Spleen (tissue), 11 donors: ENCODE measurements around the gene ELF2. TPM values are rescaled to one million over a fixed set of nuclear protein-coding genes. Genes with fewer than 3 reads are reported as not detected.

ENCODE experiments used
- DNase-seq: peaks from one replicate; pipeline ENCODE4 v3.0.0-alpha.2; 2020
- H3K27ac ChIP-seq, 8 donors: fragments of 200-600 bp; sonication (generic) in 7 of 8; 1 replicate in 4 of 8; 2 replicates in 4 of 8; pipeline versions ENCODE4 v1.5.0 to v1.8.0; 2016 to 2021; ENCODE audit warnings: inconsistent platforms in 4 of 8, mild to moderate bottlenecking in 4 of 8, moderate library complexity in 1 of 8
- H3K27me3 ChIP-seq, 7 donors: fragments of 200-600 bp; sonication (generic) in 6 of 7; replicated peaks in 1 of 7; 1 replicate in 4 of 7; 2 replicates in 3 of 7; pipeline versions ENCODE4 v1.5.0 to v1.8.0; 2016 to 2021; ENCODE audit warnings: inconsistent platforms in 3 of 7, mild to moderate bottlenecking in 1 of 7
- H3K36me3 ChIP-seq, 6 donors: fragments of 200-600 bp; sonication (generic) in 5 of 6; 1 replicate in 4 of 6; 2 replicates in 2 of 6; pipeline versions ENCODE4 v1.5.0 to v1.8.0; 2016 to 2021; ENCODE audit warnings: inconsistent platforms in 2 of 6
- H3K4me1 ChIP-seq, 6 donors: fragments of 200-600 bp; sonication (generic) in 5 of 6; 1 replicate in 3 of 6; 2 replicates in 3 of 6; pipeline versions ENCODE4 v1.5.0 to v1.8.0; 2016 to 2021; ENCODE audit warnings: inconsistent platforms in 3 of 6
- H3K4me3 ChIP-seq, 8 donors: fragments of 200-600 bp; sonication (generic) in 7 of 8; 1 replicate in 4 of 8; 2 replicates in 4 of 8; pipeline versions ENCODE4 v1.5.0 to v1.8.0; 2016 to 2021; ENCODE audit warnings: inconsistent platforms in 4 of 8, mild to moderate bottlenecking in 4 of 8, moderate library complexity in 2 of 8
- H3K9me3 ChIP-seq, 8 donors: fragments of 200-600 bp; sonication (generic) in 7 of 8; 1 replicate in 4 of 8; 2 replicates in 4 of 8; pipeline versions ENCODE4 v1.5.0 to v1.8.0; 2016 to 2021; ENCODE audit warnings: inconsistent platforms in 4 of 8
- CTCF ChIP-seq, 11 experiments: fragments of 200-600 bp in 7 of 11; fragments of 450-650 bp in 4 of 11; sonication (generic) in 4 of 11; IDR thresholded peaks in 8 of 11; conservative IDR thresholded peaks in 3 of 11; 1 replicate in 7 of 11; 2 replicates in 4 of 11; pipeline versions ENCODE4 v1.4.0 to v1.8.0; 2016 to 2021; ENCODE audit warnings: antibody characterized with exemption in 11 of 11, inconsistent platforms in 4 of 11, mild to moderate bottlenecking in 1 of 11
- POLR2A ChIP-seq, 3 donors: fragments of 450-650 bp; IDR thresholded peaks; one replicate each; pipeline ENCODE4 v1.5.1; 2017; ENCODE audit warnings: antibody characterized with exemption in 3 of 3, mild to moderate bottlenecking in 1 of 3
- POLR2AphosphoS5 ChIP-seq, 3 donors: sonication (generic); formaldehyde crosslinking; IDR thresholded peaks; one replicate each; pipeline ENCODE4 v1.5.1; 2017; ENCODE audit warnings: antibody characterized with exemption in 3 of 3
- WGBS, 5 donors: extraction: QIAGEN DNeasy Blood & Tissue Kit in 3 of 5; methylation state at CpG; one replicate each; pipeline versions ENCODE4 v1.1.5 to v1.1.7; 2013 to 2018; 5-methylcytosine and 5-hydroxymethylcytosine counted together
- intact Hi-C: fragments of 100-400 bp; cut with DNase I; formaldehyde crosslinking; loops from one replicate; pipeline ENCODE4 v1.15.0; 2023; ENCODE audit warnings: low total_unique reads
- polyA plus RNA-seq, 3 donors: library from polyadenylated mRNA; stranded (reverse); fragments of 200-250 nt; gene quantifications; one replicate each; pipeline ENCODE4 v1.2.1, GENCODE V29; 2013
- total RNA-seq, 7 donors: library from RNA; depleted of rRNA in 3 of 7; stranded (reverse); fragments of >200 nt in 3 of 7; fragmentation: NEBNext Ultra II Directional in 4 of 7; extraction: Animal tissue kit (Norgen Biotek cat#: 25700) in 4 of 7; gene quantifications; one replicate each; pipeline versions ENCODE4 v1.1.0 to v1.2.1, GENCODE V29; 2016 to 2021
- donor health status: healthy with polysubstance abuse.
- donor health status: DM: no; HTN: no; CAD: no; lungs with moderate emphysema.
- donor health status: DM: no; HTN: no; CAD: no.
- donor health status: Bipolar disorder and iron deficiency.
- donor health status: healthy.
- donor health status: DM: no; HTN: no; CAD: no.
- donor health status: DM: yes; HTN: yes; CAD: no.

Gene ELF2
- total and polyA plus RNA-seq, 10 donors, result 13.0 to 85.8 (median 62.2) TPM

- intact Hi-C loops, result loop anchor here (10.0 kb wide), 1 partner anchor 48 kb away; no protein-coding TSS in a partner anchor
- DNase-seq, result peak; percentile 98
- peaks cover 32 to 63% (median 59%) of the 10 kb centered on the region in 6 donors for H3K4me1 ChIP-seq
- H3K36me3 ChIP-seq, result no peaks in the 10 kb centered on the region
- WGBS, 5 donors, result 0% methylated on average over 38 of the region's 38 CpGs
- peak overlapping the region; percentile 57 to 96 (median 88) for H3K4me3 ChIP-seq
- no peaks in the 10 kb centered on the region for H3K27me3 ChIP-seq
- peak overlapping the region; percentile 90 to 97 (median 96) for H3K27ac ChIP-seq
- no peaks in the 10 kb centered on the region for H3K9me3 ChIP-seq
- TF ChIP-seq CTCF (IDR thresholded peaks at IDR 0.05 in 8 of 11, conservative IDR thresholded peaks at IDR 0.05 in 3 of 11) (peak in 3 of 11 experiments; percentile 12 to 39 (median 26)), POLR2A (IDR thresholded peaks at IDR 0.05) (no peak), POLR2AphosphoS5 (IDR thresholded peaks at IDR 0.05) (peak; percentile 79 to 93 (median 89))
Measured at GRCh38 chr4:139082750-139083606, 94.0 kb downstream of the ELF2 start.

GRCh38 chr4:139078926-139079325 is 98.1 kb downstream of the ELF2 start:
- peaks cover 38 to 88% (median 84%) of the 10 kb centered on the region in 6 donors for H3K4me1 ChIP-seq
- intact Hi-C loops, result no loop called here
- TF ChIP-seq CTCF (IDR thresholded peaks at IDR 0.05 in 8 of 11, conservative IDR thresholded peaks at IDR 0.05 in 3 of 11) (no peak), POLR2AphosphoS5 (IDR thresholded peaks at IDR 0.05) (no peak), POLR2A (IDR thresholded peaks at IDR 0.05) (no peak)
- H3K4me3 ChIP-seq, result no peak overlapping the region
- DNase-seq, result no peak
- no peaks in the 10 kb centered on the region for H3K9me3 ChIP-seq
- H3K27me3 ChIP-seq, result no peaks in the 10 kb centered on the region
- no peak overlapping the region for H3K27ac ChIP-seq
- H3K36me3 ChIP-seq, result peaks cover 0 to 13% (median 3%) of the 10 kb centered on the region in 6 donors
- 80 to 91% (median 87%) methylated on average over 4 of the region's 4 CpGs for WGBS, 5 donors

GRCh38 chr4:139077567-139078355 is 99.3 kb downstream of the ELF2 start:
- intact Hi-C loops, result no loop called here
- H3K27ac ChIP-seq, result no peak overlapping the region
- TF ChIP-seq CTCF (IDR thresholded peaks at IDR 0.05 in 8 of 11, conservative IDR thresholded peaks at IDR 0.05 in 3 of 11) (no peak), POLR2AphosphoS5 (IDR thresholded peaks at IDR 0.05) (no peak), POLR2A (IDR thresholded peaks at IDR 0.05) (no peak)
- H3K27me3 ChIP-seq, result no peaks in the 10 kb centered on the region
- peaks cover 38 to 100% (median 88%) of the 10 kb centered on the region in 6 donors for H3K4me1 ChIP-seq
- H3K9me3 ChIP-seq, result no peaks in the 10 kb centered on the region
- 62 to 73% (median 70%) methylated on average over 1 of the region's 1 CpG for WGBS, 5 donors
- peaks cover 0 to 23% (median 3%) of the 10 kb centered on the region in 6 donors for H3K36me3 ChIP-seq
- DNase-seq, result no peak
- H3K4me3 ChIP-seq, result no peak overlapping the region
